Renal pelvis (tissue), 12 donors: ENCODE results near the gene ESRRA. TPM values are rescaled to one million over a fixed set of nuclear protein-coding genes. Genes with fewer than 3 reads are reported as not detected.
A peak's percentile ranks its signal among the peaks of the same experiment; 100 is the strongest.

Experiments used
- DNase-seq: peaks from one replicate; pipeline ENCODE4 v3.0.0-alpha.2; 2013
- long read RNA-seq, 16 experiments: transcript quantifications; one replicate each; lab custom pipeline, GENCODE V29; 2026
- polyA plus RNA-seq, 3 donors: library from polyadenylated mRNA; unstranded; fragments of 120-200 nt; gene quantifications; one replicate each; pipeline ENCODE4 v1.2.1, GENCODE V29; 2013; ENCODE audit not compliant: insufficient read length in 3 of 3

The ESRRA gene
- 10 to 100 TPM; 27.9 to 34.5 (median 30.8) TPM for polyA plus RNA-seq
- long read RNA-seq, donor 1, transcript ESRRA-201 (7 exons, 2,215 nt): major isoform, 14 of 741 reads
- long read RNA-seq, donor 1, partial matches to known transcripts: 707 of 741 reads
- long read RNA-seq, donor 1, other reads (novel, unspliced or antisense): 20 of 741 reads
- long read RNA-seq, donor 2, transcript ESRRA-201 (7 exons, 2,215 nt): major isoform, 13 of 717 reads
- long read RNA-seq, donor 2, partial matches to known transcripts: 690 of 717 reads
- long read RNA-seq, donor 2, other reads (novel, unspliced or antisense): 12 of 717 reads
- long read RNA-seq, donor 3, partial matches to known transcripts: 435 of 438 reads
- long read RNA-seq, donor 3, other reads (novel, unspliced or antisense): 0 of 438 reads
- long read RNA-seq, donor 4, transcript ESRRA-201 (7 exons, 2,215 nt): major isoform, 13 of 667 reads
- long read RNA-seq, donor 4, partial matches to known transcripts: 636 of 667 reads
- long read RNA-seq, donor 4, other reads (novel, unspliced or antisense): 14 of 667 reads
- long read RNA-seq, donor 5, transcript ESRRA-201 (7 exons, 2,215 nt): major isoform, 6 of 62 reads
- long read RNA-seq, donor 5, partial matches to known transcripts: 53 of 62 reads
- long read RNA-seq, donor 5, other reads (novel, unspliced or antisense): 0 of 62 reads
- long read RNA-seq, donor 6, transcript ESRRA-201 (7 exons, 2,215 nt): major isoform, 6 of 445 reads
- long read RNA-seq, donor 6, partial matches to known transcripts: 435 of 445 reads
- long read RNA-seq, donor 6, other reads (novel, unspliced or antisense): 0 of 445 reads
- long read RNA-seq, donor 7, transcript ESRRA-201 (7 exons, 2,215 nt): major isoform, 11 of 698 reads
- long read RNA-seq, donor 7, partial matches to known transcripts: 679 of 698 reads
- long read RNA-seq, donor 7, other reads (novel, unspliced or antisense): 6 of 698 reads
- long read RNA-seq, donor 8, partial matches to known transcripts: 126 of 126 reads
- long read RNA-seq, donor 8, other reads (novel, unspliced or antisense): 0 of 126 reads
- long read RNA-seq, donor 9, transcript ESRRA-201 (7 exons, 2,215 nt): major isoform, 11 of 626 reads
- long read RNA-seq, donor 9, partial matches to known transcripts: 608 of 626 reads
- long read RNA-seq, donor 9, other reads (novel, unspliced or antisense): 5 of 626 reads
- long read RNA-seq, donor 10, transcript ESRRA-201 (7 exons, 2,215 nt): major isoform, 5 of 565 reads
- long read RNA-seq, donor 10, partial matches to known transcripts: 122 of 565 reads
- long read RNA-seq, donor 10, other reads (novel, unspliced or antisense): 437 of 565 reads
- long read RNA-seq, donor 11, partial matches to known transcripts: 305 of 311 reads
- long read RNA-seq, donor 11, other reads (novel, unspliced or antisense): 0 of 311 reads
- long read RNA-seq, donor 12, transcript ESRRA-201 (7 exons, 2,215 nt): major isoform, 13 of 24 reads
- long read RNA-seq, donor 12, partial matches to known transcripts: 8 of 24 reads
- long read RNA-seq, donor 12, other reads (novel, unspliced or antisense): 0 of 24 reads
- long read RNA-seq, donor 13, partial matches to known transcripts: 495 of 499 reads
- long read RNA-seq, donor 13, other reads (novel, unspliced or antisense): 0 of 499 reads
- long read RNA-seq, donor 14: 0 reads
- long read RNA-seq, donor 15, transcript ESRRA-201 (7 exons, 2,215 nt): major isoform, 17 of 994 reads
- long read RNA-seq, donor 15, partial matches to known transcripts: 969 of 994 reads
- long read RNA-seq, donor 15, other reads (novel, unspliced or antisense): 5 of 994 reads
- long read RNA-seq, donor 16, transcript ESRRA-201 (7 exons, 2,215 nt): major isoform, 6 of 587 reads
- long read RNA-seq, donor 16, partial matches to known transcripts: 581 of 587 reads
- long read RNA-seq, donor 16, other reads (novel, unspliced or antisense): 0 of 587 reads

DNA sequence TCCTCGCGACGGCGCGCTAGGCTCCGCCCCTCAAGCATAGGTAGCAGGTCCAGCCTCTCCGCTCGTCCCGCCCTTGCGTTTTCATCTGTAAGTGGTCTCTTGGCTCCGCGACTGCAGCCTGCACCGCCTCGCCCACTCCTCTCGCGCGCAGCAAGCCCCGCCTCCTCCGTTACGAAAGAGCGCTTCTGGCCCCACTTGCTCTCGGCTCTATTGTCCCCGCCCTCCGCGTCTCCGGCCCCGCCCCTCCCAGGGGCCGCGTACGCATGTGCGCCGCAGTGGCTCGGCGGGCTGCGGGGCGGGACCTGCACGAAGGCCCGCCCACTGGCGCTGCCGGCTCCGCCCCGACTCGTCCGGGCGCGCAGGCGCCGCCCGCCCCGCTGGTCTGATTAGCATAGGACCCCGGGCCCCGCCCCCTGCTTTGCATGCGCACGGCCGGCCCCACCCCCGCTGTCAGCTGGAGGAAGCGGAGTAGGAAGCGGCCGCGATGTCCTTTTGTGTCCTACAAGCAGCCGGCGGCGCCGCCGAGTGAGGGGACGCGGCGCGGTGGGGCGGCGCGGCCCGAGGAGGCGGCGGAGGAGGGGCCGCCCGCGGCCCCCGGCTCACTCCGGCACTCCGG is at the start of gene ESRRA:
TSS of gene ESRRA (plus strand) at position 450 of the 616 bp plus-strand sequence. CDS start 1,656 bp downstream, outside the sequence.
- peak; percentile 97 for DNase-seq

- no peak for DNase-seq
Observed at GRCh38 chr11:64256300-64256699, 49.0 kb upstream of the ESRRA start.

DNA sequence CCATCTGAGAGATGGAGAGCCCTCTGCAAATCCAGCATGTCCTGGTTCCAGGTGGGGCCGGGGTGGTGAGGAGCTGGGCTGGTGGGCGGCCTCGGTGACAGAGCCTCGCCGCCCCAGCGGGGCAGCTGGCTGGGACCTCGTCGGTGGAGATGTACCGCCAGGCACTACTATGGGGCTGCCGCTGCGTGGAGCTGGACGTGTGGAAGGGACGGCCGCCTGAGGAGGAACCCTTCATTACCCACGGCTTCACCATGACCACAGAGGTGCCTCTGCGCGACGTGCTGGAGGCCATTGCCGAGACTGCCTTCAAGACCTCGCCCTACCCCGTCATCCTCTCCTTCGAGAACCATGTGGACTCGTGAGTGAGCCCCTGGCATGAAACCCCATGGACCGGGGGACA is 47.0 kb upstream of the ESRRA start:
- DNase-seq: no peak

- DNase-seq: no peak
Observed at GRCh38 chr11:64258946-64259532, 46.3 kb upstream of the ESRRA start.

DNA sequence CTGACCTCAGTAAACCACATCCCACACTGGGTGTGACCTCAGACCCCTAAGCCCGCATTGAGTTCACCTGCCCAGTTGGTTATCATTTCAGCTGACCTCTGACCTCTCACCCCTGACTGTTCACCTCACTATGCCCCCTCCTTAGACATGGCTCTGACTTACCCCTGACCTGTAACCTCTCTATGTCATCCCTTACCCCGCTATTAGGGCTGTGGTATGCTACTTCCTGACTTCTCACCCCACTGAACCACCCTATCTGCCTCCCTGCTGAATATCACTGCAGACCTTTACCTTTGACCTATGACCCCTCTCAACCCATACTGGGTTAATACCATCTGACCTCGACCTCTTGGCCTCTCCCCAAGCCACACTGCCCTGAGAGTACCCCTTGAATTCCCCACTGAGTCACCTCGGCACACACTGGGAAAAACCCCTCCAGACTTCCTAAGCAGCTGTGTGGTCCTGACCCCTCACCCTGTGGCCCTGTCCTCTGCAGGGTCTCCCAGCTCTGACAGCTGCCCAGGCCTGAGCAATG is 45.7 kb upstream of the ESRRA start:
- no peak for DNase-seq

- DNase-seq: no peak
Observed at GRCh38 chr11:64260147-64260708, 45.1 kb upstream of the ESRRA start.

GRCh38 chr11:64261556-64262080 is 43.7 kb upstream of the ESRRA start:
- DNase-seq: no peak

DNA sequence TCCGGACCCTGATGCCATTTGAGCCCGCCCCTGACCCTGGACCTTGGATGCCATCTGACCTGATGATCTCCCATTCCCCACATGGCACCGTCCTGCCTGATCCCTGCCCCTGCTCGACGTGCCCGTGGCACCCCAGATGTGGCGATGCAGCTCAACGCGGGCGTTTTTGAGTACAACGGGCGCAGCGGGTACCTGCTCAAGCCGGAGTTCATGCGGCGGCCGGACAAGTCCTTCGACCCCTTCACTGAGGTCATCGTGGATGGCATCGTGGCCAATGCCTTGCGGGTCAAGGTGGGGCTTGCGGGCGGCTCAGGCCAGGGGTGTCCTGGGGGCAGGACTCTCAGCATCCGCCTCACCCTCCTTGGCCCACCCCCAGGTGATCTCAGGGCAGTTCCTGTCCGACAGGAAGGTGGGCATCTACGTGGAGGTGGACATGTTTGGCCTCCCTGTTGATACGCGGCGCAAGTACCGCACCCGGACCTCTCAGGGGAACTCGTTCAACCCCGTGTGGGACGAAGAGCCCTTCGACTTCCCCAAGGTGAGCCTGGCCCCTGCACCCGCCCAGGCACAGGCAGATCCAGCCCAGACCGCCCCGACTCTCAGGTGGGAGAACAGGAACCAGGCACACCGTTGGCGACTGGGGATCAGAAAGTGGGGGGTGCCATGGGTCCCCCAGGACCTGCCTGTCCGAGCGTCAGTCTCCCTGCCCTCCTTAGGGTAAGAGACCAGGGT is 42.9 kb upstream of the ESRRA start:
- DNase-seq: no peak

DNA sequence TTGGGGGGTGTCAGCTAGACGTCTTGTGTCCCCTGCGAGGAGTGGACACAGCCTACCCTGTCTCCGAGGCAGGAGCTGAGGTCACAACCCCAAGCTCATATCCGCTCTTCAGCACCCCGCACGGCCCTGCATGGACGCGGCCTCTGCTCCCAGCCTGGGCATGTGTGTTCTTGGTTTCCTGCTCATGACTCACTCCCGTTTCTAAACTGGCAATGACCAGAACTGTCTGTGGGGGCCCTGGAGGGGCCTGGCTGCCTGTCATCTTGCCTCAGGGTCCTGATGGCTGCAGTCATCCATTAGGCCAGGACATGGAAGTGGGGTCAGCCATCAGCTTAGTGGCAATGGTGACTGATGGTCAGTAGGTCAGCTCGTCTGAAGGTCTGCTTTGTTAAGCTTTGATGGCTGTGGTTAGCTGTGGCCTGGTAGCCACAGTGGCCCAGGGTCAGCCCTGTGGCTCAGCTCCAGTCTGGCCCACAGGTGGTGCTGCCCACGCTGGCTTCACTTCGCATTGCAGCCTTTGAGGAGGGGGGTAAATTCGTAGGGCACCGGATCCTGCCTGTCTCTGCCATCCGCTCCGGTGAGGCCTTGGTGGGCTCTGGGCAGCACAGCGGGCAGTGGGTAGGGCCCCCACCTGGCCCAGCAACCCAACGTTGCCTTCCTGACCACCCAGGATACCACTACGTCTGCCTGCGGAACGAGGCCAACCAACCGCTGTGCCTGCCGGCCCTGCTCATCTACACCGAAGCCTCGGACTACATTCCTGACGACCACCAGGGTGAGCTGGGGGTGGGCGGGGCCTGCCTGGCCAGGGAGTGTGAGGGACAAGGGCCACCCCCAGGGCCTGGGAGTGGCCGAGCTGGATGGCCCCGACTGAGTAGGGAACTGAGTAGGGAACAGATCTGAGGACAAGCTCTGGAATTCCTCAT is 42.0 kb upstream of the ESRRA start:
- DNase-seq: peak; percentile 29

- no peak for DNase-seq
Observed at GRCh38 chr11:64263947-64264317, 41.4 kb upstream of the ESRRA start.

DNA sequence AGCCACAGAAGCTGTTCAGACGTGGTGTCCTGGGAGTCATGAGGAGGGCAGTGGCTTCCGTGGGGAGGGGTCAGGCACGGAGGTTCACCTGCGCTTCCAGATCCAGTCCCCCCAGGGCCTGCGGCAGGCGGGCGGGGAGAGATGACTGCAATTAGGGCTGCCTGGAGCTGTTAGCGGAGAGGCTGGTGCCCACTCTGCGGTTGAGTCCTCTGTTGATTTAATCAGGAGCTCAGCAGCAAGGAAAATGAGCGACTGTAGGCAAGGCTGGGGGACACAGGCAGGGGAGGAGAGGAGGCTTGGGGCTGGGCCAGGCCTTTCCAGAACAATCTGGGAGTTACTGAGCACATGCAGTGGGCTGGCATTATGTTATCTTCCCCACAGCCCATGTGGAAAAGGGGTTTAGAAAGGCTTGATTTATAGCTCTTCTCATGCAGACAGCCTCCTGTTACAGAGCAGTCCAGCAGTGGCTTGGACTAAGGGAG is 40.9 kb upstream of the ESRRA start:
- no peak for DNase-seq

DNA sequence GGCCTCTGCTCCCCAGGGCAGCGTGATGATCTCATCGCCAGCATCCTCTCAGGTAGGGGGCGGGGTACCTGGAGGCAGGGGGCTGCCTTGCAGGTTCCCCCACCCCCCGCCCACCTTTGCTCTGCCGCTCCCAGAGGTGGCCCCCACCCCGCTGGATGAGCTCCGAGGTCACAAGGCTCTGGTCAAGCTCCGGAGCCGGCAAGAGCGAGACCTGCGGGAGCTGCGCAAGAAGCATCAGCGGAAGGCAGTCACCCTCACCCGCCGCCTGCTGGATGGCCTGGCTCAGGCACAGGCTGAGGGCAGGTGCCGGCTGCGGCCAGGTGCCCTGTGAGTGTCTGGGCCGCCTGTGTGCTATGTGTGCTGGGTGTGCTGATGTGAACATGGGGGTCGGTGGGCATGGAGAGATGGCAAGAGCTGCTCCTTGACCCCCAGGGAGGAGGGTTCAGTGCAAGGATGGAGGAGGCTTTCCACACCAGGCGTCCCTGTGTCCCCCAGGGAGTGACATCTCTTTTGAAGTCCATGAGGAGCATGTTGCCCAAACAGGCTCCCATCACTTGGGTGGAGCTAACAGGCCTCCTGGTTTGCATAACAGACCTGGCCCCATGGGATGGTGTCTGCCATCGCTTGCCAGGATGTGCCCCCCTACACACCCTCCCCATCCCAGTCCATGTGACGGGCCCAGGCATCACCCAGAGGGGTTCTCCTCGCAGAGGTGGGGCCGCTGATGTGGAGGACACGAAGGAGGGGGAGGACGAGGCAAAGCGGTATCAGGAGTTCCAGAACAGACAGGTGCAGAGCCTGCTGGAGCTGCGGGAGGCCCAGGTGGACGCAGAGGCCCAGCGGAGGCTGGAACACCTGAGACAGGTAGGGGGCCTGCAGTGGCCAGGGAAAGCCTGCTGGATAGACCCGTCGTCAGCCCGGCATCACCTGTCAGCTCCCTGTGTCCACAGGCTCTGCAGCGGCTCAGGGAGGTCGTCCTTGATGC is 39.9 kb upstream of the ESRRA start:
- no peak for DNase-seq

DNA sequence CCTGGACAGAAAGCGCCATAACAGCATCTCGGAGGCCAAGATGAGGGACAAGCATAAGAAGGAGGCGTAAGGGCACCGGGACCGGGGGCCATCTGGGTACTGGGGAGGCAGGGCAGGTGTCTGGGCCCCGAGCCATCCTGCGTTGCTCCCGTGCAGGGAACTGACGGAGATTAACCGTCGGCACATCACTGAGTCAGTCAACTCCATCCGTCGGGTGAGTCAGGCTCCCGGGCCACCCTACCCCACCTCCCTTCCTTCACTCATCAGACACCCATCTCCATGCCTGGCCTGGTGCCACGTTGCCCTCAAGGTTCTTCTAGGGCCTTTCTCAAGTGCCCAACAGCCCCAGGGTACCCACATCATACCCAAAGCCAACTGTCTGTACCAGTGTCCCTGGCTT is 39.0 kb upstream of the ESRRA start:
- DNase-seq: no peak

DNA sequence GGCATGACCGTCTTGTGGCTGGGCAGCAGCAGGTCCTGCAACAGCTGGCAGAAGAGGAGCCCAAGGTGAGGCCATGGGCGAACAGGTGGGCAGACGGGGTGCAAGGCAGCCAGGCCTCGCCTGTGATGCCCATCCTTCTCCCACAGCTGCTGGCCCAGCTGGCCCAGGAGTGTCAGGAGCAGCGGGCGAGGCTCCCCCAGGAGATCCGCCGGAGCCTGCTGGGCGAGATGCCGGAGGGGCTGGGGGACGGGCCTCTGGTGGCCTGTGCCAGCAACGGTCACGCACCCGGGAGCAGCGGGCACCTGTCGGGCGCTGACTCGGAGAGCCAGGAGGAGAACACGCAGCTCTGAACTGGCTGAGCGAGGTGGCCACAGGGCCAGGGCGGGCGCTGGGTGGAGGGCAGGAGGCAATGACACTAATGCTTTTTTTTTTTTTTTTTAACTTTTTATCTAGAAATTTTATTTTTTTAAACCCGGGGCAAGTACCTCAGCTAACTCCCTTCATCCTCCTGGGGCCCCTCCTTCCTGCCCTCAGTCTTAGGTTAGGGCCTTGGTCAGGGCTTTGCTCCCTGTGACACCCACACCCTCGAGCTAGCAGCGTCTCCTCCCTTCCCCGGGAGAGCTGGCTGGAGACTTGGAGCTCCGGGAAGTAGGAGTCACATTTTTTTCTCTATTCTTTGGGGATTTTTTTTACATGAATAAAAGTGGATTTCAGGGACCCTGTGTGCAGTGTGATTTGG is 37.9 kb upstream of the ESRRA start:
- no peak for DNase-seq
